Activated CD8-positive, alpha-beta memory T cell treated with anti-CD3 and anti-CD28 coated beads for 1 hour (primary cell): ENCODE data around the gene MAP7.

Experiments
- DNase-seq, 2 donors: peaks; one replicate each; pipeline ENCODE4 v3.0.0-alpha.2; 2020; ENCODE audit warnings: low read depth in 1 of 2; ENCODE audit errors: extremely low read depth in 1 of 2

Gene MAP7

GRCh38 chr6:136426627-136427377, 123.4 kb downstream of the MAP7 start:
- no peak for DNase-seq

- DNase-seq, result no peak
Observed at GRCh38 chr6:136425793-136426192, 124.4 kb downstream of the MAP7 start.

GRCh38 chr6:136424901-136425300, 125.3 kb downstream of the MAP7 start:
- DNase-seq, result no peak

- DNase-seq, result no peak
Observed at GRCh38 chr6:136424450-136424849, 125.8 kb downstream of the MAP7 start.

GRCh38 chr6:136421537-136422158, 128.6 kb downstream of the MAP7 start:
- DNase-seq, result no peak

- DNase-seq, result no peak
Observed at GRCh38 chr6:136420853-136421252, 129.4 kb downstream of the MAP7 start.

- no peak for DNase-seq
Observed at GRCh38 chr6:136415351-136416007, 134.7 kb downstream of the MAP7 start.

GRCh38 chr6:136412410-136412809, 137.8 kb downstream of the MAP7 start:
- no peak for DNase-seq

- no peak for DNase-seq
Observed at GRCh38 chr6:136411453-136412354, 138.5 kb downstream of the MAP7 start.

- no peak for DNase-seq
Observed at GRCh38 chr6:136411025-136411325, 139.2 kb downstream of the MAP7 start.

- DNase-seq, result no peak
Observed at GRCh38 chr6:136410201-136411024, 139.8 kb downstream of the MAP7 start.

- no peak for DNase-seq
Observed at GRCh38 chr6:136409597-136409996, 140.6 kb downstream of the MAP7 start.

- DNase-seq, result no peak
Observed at GRCh38 chr6:136408204-136408603, 142.0 kb downstream of the MAP7 start.

GRCh38 chr6:136405420-136406029, 144.7 kb downstream of the MAP7 start:
- DNase-seq, result no peak

GRCh38 chr6:136404627-136405419, 145.4 kb downstream of the MAP7 start:
- no peak for DNase-seq

- no peak for DNase-seq
Observed at GRCh38 chr6:136404007-136404406, 146.2 kb downstream of the MAP7 start.

- DNase-seq, result no peak
Observed at GRCh38 chr6:136403110-136403980, 146.9 kb downstream of the MAP7 start.

- no peak for DNase-seq
Observed at GRCh38 chr6:136401749-136402148, 148.5 kb downstream of the MAP7 start.
